Measurements from ENCODE around the gene ZFHX3. TPM values are rescaled to one million over a fixed set of nuclear protein-coding genes. Genes with fewer than 3 reads are reported as not detected.

ZFHX3 gene
- total and polyA plus RNA-seq, 10 of the 15 experiments (the other 5 are each of a cell fraction or from before 2014, with no cell fraction given) = 0.68 to 8.6 (median 2.0) TPM

- ATAC-seq = no peak
- FAIRE-seq = no peak
- Histone ChIP-seq H3K27ac (ENCODE audit: control insufficient read depth, insufficient read depth) (no peak overlapping the region), H3K79me2 (ENCODE audit: control insufficient read depth, insufficient read depth, low read length) (no peaks in the 10 kb centered on the region), H3K9me3 (replicated peaks; ENCODE audit: control insufficient read depth, insufficient read depth, low read length) (no peaks in the 10 kb centered on the region), H2AFZ (ENCODE audit: control insufficient read depth, low read depth, low read length) (no peak overlapping the region), H3K4me1 (ENCODE audit: control insufficient read depth, insufficient read depth, low read length) (0 out of 2 replicates have a peak, but pooled peaks cover 4% of the 10 kb centered on the region), H3K36me3 (ENCODE audit: control insufficient read depth in 2 of 2, insufficient read depth in 2 of 2, low read length in 1 of 2) (peaks cover 0 to 3% of the 10 kb centered on the region in 2 experiments; a peak in 2 of 4 replicates), H3K4me3 (no peak overlapping the region), H3K9ac (ENCODE audit: control insufficient read depth, insufficient read depth, low read length) (no peak overlapping the region), H4K20me1 (ENCODE audit: control insufficient read depth, insufficient read depth) (no peaks in the 10 kb centered on the region), H3K4me2 (ENCODE audit: control insufficient read depth, insufficient read depth) (no peak overlapping the region), H3K27me3 (replicated peaks in 1 of 2; ENCODE audit: control insufficient read depth in 2 of 2, insufficient read depth in 2 of 2, low read length in 1 of 2) (no peaks in the 10 kb centered on the region)
- in situ Hi-C loops (cut with MboI) (no loop called here), intact Hi-C loops (cut with micrococcal nuclease; ENCODE audit: unreplicated experiment) (no loop called here)
- ChIA-PET POLR2A (interaction anchor here (0.6 kb wide), 1 partner anchor 24 kb away, joined by 3 read pairs; no protein-coding TSS in a partner anchor), RAD21 (ENCODE audit: unreplicated experiment) (no interaction called here), SMC1A (ENCODE audit: uncharacterized antibody, unreplicated experiment) (interaction anchor here (0.8 kb wide), 1 partner anchor 23 kb away, joined by 3 read pairs; no protein-coding TSS in a partner anchor), CTCF (interaction anchor here (0.8 kb wide), 1 partner anchor 24 kb away, joined by 5 read pairs; no protein-coding TSS in a partner anchor)
- TF ChIP-seq NBN (IDR thresholded peaks at IDR 0.05) (no peak), MEF2B (IDR thresholded peaks at IDR 0.05; ENCODE audit: partially characterized antibody, poor library complexity, severe bottlenecking) (no peak), MTA2 (IDR thresholded peaks at IDR 0.05; ENCODE audit: low read depth) (no peak), ASH2L (IDR thresholded peaks at IDR 0.05; ENCODE audit: borderline replicate concordance, low read depth) (no peak), ZNF592 (IDR thresholded peaks at IDR 0.05) (no peak), E4F1 (IDR thresholded peaks at IDR 0.05; ENCODE audit: borderline replicate concordance, partially characterized antibody) (no peak), CBX3 (IDR thresholded peaks at IDR 0.05; ENCODE audit: borderline replicate concordance, low read depth) (no peak), RB1 (IDR thresholded peaks at IDR 0.05; ENCODE audit: borderline replicate concordance) (no peak), SREBF1 (IDR thresholded peaks at IDR 0.05; ENCODE audit: low read length) (no peak), BHLHE40 (IDR thresholded peaks at IDR 0.05; ENCODE audit: borderline replicate concordance in 1 of 2, low read depth in 2 of 2, low read length in 1 of 2) (no peak), NFYB (IDR thresholded peaks at IDR 0.05; ENCODE audit: insufficient read depth, low read depth, low read length) (no peak), HDAC2 (IDR thresholded peaks at IDR 0.05) (no peak), PML (IDR thresholded peaks at IDR 0.05; ENCODE audit: low read length) (no peak), JUND (IDR thresholded peaks at IDR 0.05; ENCODE audit: low read depth, low read length) (no peak), YY1 (IDR thresholded peaks at IDR 0.05; ENCODE audit: low read depth, low read length) (no peak), CREB1 (IDR thresholded peaks at IDR 0.05; ENCODE audit: low read depth) (no peak)
- WGBS (ENCODE audit: insufficient coverage, insufficient replicate concordance, low lambda C conversion rate, missing lambda C conversion rate) = 100% methylated on average over 1 of the region's 1 CpG
- DNase-seq (ENCODE audit: low read depth, low spot score) = no peak
- BruUV-seq (replicated peaks) = no TSS peak
Observed at GRCh38 chr16:72808754-72809153, 239.2 kb downstream of the ZFHX3 start.
